Neural progenitor cell (in vitro differentiated cells): ENCODE measurements around the gene POLR3C. TPM values are rescaled to one million over a fixed set of nuclear protein-coding genes. Genes with fewer than 3 reads are reported as not detected.
"Not testable (repeated sequence)": the region's sequence is repeated elsewhere in the genome, so short reads cannot be mapped to it uniquely, and the experiment has no call there.

Experiments
- DNase-seq: peaks from one replicate; pipeline ENCODE4 v3.0.0-alpha.2; 2016; ENCODE audit warnings: low spot score
- H2AFZ ChIP-seq: fragments of 200-600 bp; sonication (generic); replicated peaks from 2 replicates; pipeline ENCODE4 v1.6.1; 2016; ENCODE audit warnings: antibody characterized with exemption
- H3F3A ChIP-seq: fragments of 200-600 bp; sonication (generic); 2 replicates; pipeline ENCODE4 v1.6.1; 2016; ENCODE audit warnings: antibody characterized with exemption, low read depth
- H3K27ac ChIP-seq: fragments of 200-600 bp; sonication (generic); 2 replicates; pipeline ENCODE4 v1.5.1; 2016; ENCODE audit warnings: mild to moderate bottlenecking
- H3K27me3 ChIP-seq: fragments of 200-600 bp; sonication (generic); 2 replicates; pipeline ENCODE4 v1.6.1; 2016; ENCODE audit warnings: mild to moderate bottlenecking, moderate library complexity
- H3K36me3 ChIP-seq: fragments of 200-600 bp; sonication (generic); 2 replicates; pipeline ENCODE4 v1.5.1; 2016
- H3K4me1 ChIP-seq: fragments of 200-600 bp; sonication (generic); 2 replicates; pipeline ENCODE4 v1.6.1; 2016; ENCODE audit warnings: mixed run types
- H3K4me2 ChIP-seq: fragments of 200-600 bp; sonication (generic); 2 replicates; pipeline ENCODE4 v1.6.1; 2016
- H3K4me3 ChIP-seq: fragments of 200-600 bp; sonication (generic); 2 replicates; pipeline ENCODE4 v1.5.1; 2016
- H3K79me2 ChIP-seq: fragments of 200-600 bp; sonication (generic); 2 replicates; pipeline ENCODE4 v1.6.1; 2016; ENCODE audit warnings: low read depth
- H3K9ac ChIP-seq: fragments of 200-600 bp; sonication (generic); 2 replicates; pipeline ENCODE4 v1.6.1; 2016
- H3K9me3 ChIP-seq: fragments of 200-600 bp; sonication (generic); 2 replicates; pipeline ENCODE4 v1.5.1; 2016; ENCODE audit warnings: low read depth
- H4K20me1 ChIP-seq: fragments of 200-600 bp; sonication (generic); 2 replicates; pipeline ENCODE4 v1.6.1; 2016; ENCODE audit warnings: low read depth
- H3K27ac Mint-ChIP-seq: 3 replicates; pipeline ENCODE4 v1.8.0; 2021; ENCODE audit warnings: mixed read lengths
- H3K27me3 Mint-ChIP-seq: 2 replicates; pipeline ENCODE4 v1.8.0; 2022; ENCODE audit warnings: low read depth, mild to moderate bottlenecking, inconsistent platforms, moderate library complexity, mixed read lengths; ENCODE audit not compliant: insufficient read depth
- H3K36me3 Mint-ChIP-seq: 3 replicates; pipeline ENCODE4 v1.8.0; 2021; ENCODE audit warnings: mixed read lengths
- H3K4me1 Mint-ChIP-seq: 3 replicates; pipeline ENCODE4 v1.8.0; 2021; ENCODE audit warnings: mixed read lengths
- H3K4me3 Mint-ChIP-seq: 3 replicates; pipeline ENCODE4 v1.8.0; 2021; ENCODE audit warnings: mild to moderate bottlenecking, moderate library complexity, mixed read lengths
- H3K9me3 Mint-ChIP-seq: 3 replicates; pipeline ENCODE4 v1.8.0; 2020; ENCODE audit warnings: mixed read lengths
- CTCF ChIP-seq: fragments of 200-600 bp; sonication (generic); IDR thresholded peaks from 2 replicates; pipeline ENCODE4 v1.5.1; 2017; ENCODE audit warnings: antibody characterized with exemption, mild to moderate bottlenecking
- EZH2 ChIP-seq: fragments of 200-600 bp; sonication (generic); IDR thresholded peaks from 2 replicates; pipeline ENCODE4 v1.6.1; 2017; ENCODE audit warnings: antibody characterized with exemption, mild to moderate bottlenecking, moderate library complexity
- EZH2phosphoT487 ChIP-seq: fragments of 200-600 bp; sonication (generic); IDR thresholded peaks from 2 replicates; pipeline ENCODE4 v1.6.1; 2017; ENCODE audit warnings: antibody characterized with exemption
- total RNA-seq: library from RNA; depleted of rRNA; stranded (reverse); fragments of >200 nt; gene quantifications from 2 replicates; pipeline ENCODE4 v1.2.3, GENCODE V29; 2015; ENCODE audit warnings: low replicate concordance

POLR3C gene
- total RNA-seq, 1 donor from 2014 or later: 15.6 TPM

DNA sequence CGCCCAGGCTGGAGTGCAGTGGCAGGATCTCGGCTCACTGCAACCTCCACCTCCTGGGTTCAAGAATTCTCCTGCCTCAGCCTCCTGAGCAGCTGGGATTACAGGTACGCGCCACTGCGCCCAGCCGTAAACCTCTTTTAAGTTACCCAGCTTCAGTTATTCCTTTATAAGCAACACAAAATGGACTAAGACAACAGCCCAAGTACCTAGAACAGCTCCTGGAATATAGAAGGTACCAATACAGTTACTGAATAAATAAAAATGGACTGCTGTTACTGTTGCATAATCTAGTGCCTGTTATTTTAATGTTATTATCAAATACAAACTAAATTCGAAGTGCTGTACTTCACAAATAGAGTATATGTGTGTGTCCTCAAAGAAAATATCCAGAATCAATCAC lies 17.2 kb upstream of the POLR3C start:
- Histone ChIP-seq H2AFZ (no peak overlapping the region), H3K27ac (no peak overlapping the region), H3K79me2 (peaks cover 72% of the 10 kb centered on the region), H3K27me3 (no peaks in the 10 kb centered on the region), H3K36me3 (no peaks in the 10 kb centered on the region), H4K20me1 (peaks cover 27% of the 10 kb centered on the region), H3K4me1 (peaks cover 25% of the 10 kb centered on the region), H3K4me2 (no peak overlapping the region), H3K4me3 (no peak overlapping the region), H3K9me3 (no peaks in the 10 kb centered on the region), H3F3A (peaks cover 9% of the 10 kb centered on the region), H3K9ac (no peak overlapping the region)
- no peaks in the 10 kb centered on the region for H3K9me3 Mint-ChIP-seq
- no peak overlapping the region for H3K4me3 Mint-ChIP-seq
- H3K36me3 Mint-ChIP-seq: no peaks in the 10 kb centered on the region
- no peak overlapping the region for H3K27ac Mint-ChIP-seq
- H3K4me1 Mint-ChIP-seq: peaks cover 20% of the 10 kb centered on the region
- H3K27me3 Mint-ChIP-seq: no peaks in the 10 kb centered on the region
- no peak for DNase-seq
- TF ChIP-seq EZH2phosphoT487 (no peak), CTCF (no peak), EZH2 (no peak)

GRCh38 chr1:145812977-145813810 lies 10.8 kb upstream of the POLR3C start:
- H3K36me3 ChIP-seq, H3K4me2 ChIP-seq, H3K4me3 Mint-ChIP-seq, H3K27me3 ChIP-seq, H3K9ac ChIP-seq, H3K27ac Mint-ChIP-seq, DNase-seq, H3K4me3 ChIP-seq, H3K27me3 Mint-ChIP-seq, H3K4me1 ChIP-seq, H2AFZ ChIP-seq, H4K20me1 ChIP-seq, H3K9me3 Mint-ChIP-seq, H3K9me3 ChIP-seq, H3K36me3 Mint-ChIP-seq, H3F3A ChIP-seq, H3K27ac ChIP-seq, H3K4me1 Mint-ChIP-seq: not testable (repeated sequence)
- peaks cover 24% of the 10 kb centered on the region for H3K79me2 ChIP-seq

- not testable (repeated sequence) for H3K4me2 ChIP-seq
Measured at GRCh38 chr1:145818095-145818494, 5.9 kb upstream of the POLR3C start.

DNA sequence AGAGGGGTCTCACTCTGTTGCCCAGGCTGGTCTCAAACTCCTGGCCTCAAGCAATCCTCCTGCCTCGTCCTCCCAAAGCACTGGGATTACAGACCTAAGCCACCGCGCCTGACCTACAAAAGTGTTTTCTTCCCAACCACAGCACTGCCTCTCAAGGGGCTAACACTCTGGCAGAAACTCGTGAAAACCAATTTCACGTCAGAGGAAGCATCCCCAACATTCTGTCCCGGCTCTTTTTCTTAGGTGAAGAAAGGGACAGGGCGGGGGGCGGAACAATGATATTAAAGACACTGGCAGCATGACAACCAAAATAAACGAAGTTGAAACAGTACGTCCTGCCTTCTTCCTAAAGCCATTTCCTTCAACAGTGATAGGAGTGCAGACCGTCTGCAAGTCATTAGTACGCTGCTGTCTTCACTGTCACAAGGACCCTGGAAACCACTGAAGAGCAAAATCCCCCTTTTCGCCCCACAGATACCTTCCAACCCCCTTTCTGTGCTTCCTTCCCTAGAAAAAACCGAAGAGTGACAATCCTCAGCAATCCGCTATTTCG lies 1.1 kb upstream of the POLR3C start:
- not testable (repeated sequence) for H3K27me3 ChIP-seq, H3K9me3 Mint-ChIP-seq, H4K20me1 ChIP-seq, H3K27me3 Mint-ChIP-seq, H3K27ac ChIP-seq, DNase-seq, H3K9ac ChIP-seq, H3K4me3 ChIP-seq, H3K9me3 ChIP-seq, H3K4me3 Mint-ChIP-seq, H2AFZ ChIP-seq, H3K4me1 ChIP-seq, H3K27ac Mint-ChIP-seq
- Histone ChIP-seq H3K79me2 (peaks cover 44% of the 10 kb centered on the region), H3F3A (peaks cover 13% of the 10 kb centered on the region), H3K36me3 (peaks cover 18% of the 10 kb centered on the region), H3K4me2 (peak overlapping the region; percentile 47)
- H3K36me3 Mint-ChIP-seq: peaks cover 14% of the 10 kb centered on the region
- peaks cover 15% of the 10 kb centered on the region for H3K4me1 Mint-ChIP-seq

More at GRCh38 chr1:145818095-145818494, 5.9 kb upstream of the POLR3C start:
- H3K36me3 ChIP-seq, H3K27me3 Mint-ChIP-seq, H3K9ac ChIP-seq, H3K27me3 ChIP-seq, H3F3A ChIP-seq, H2AFZ ChIP-seq, H3K36me3 Mint-ChIP-seq, H3K9me3 ChIP-seq, H3K4me1 ChIP-seq, H4K20me1 ChIP-seq, H3K9me3 Mint-ChIP-seq, H3K4me3 Mint-ChIP-seq, DNase-seq, H3K27ac Mint-ChIP-seq, H3K4me1 Mint-ChIP-seq, H3K27ac ChIP-seq, H3K4me3 ChIP-seq: not testable (repeated sequence)
- H3K79me2 ChIP-seq: peaks cover 34% of the 10 kb centered on the region
